Astrocyte of the spinal cord (primary cell): ENCODE data around the gene IL17C.
"Not testable (repeated sequence)": the region's sequence is repeated elsewhere in the genome, so short reads cannot be mapped to it uniquely, and the experiment has no call there.

Source experiments
- DNase-seq: peaks from one replicate; pipeline ENCODE4 v3.0.0; 2011; ENCODE audit warnings: low read depth, low spot score
- H3K4me3 ChIP-seq: 2 replicates; pipeline ENCODE4 v1.5.1; 2011; ENCODE audit warnings: low read depth, mild to moderate bottlenecking, low read length, moderate library complexity
- CTCF ChIP-seq: IDR thresholded peaks from 2 replicates; pipeline ENCODE4 v1.5.1; 2012; ENCODE audit warnings: low read depth, mild to moderate bottlenecking, low read length, inconsistent platforms
- in situ Hi-C: cut with HindIII; loops from 2 replicates; pipeline ENCODE4 v1.10.0; 2017; ENCODE audit warnings: low sequenced_read_pairs

The IL17C gene

GRCh38 chr16:88608076-88608475, 30.3 kb upstream of the IL17C start:
- no peak overlapping the region for H3K4me3 ChIP-seq
- no peak for TF ChIP-seq CTCF
- no peak for DNase-seq
- in situ Hi-C loops, result no loop called here

GRCh38 chr16:88609426-88609825, 28.9 kb upstream of the IL17C start:
- H3K4me3 ChIP-seq, DNase-seq, in situ Hi-C loops: not testable (repeated sequence)

- in situ Hi-C loops, result no loop called here
- TF ChIP-seq CTCF, result peak; percentile 26
These were observed 28.3 kb upstream of the IL17C start for GRCh38 chr16:88610080-88610479.

GRCh38 chr16:88610909-88611812, 27.2 kb upstream of the IL17C start:
- no peak for TF ChIP-seq CTCF
- in situ Hi-C loops, result no loop called here
- no peak overlapping the region for H3K4me3 ChIP-seq
- no peak for DNase-seq

More at GRCh38 chr16:88610080-88610479, 28.3 kb upstream of the IL17C start:
- no peak for DNase-seq
- H3K4me3 ChIP-seq, result no peak overlapping the region

- no peak for TF ChIP-seq CTCF
- in situ Hi-C loops, result no loop called here
- no peak for DNase-seq
- no peak overlapping the region for H3K4me3 ChIP-seq
These were observed 25.1 kb upstream of the IL17C start for GRCh38 chr16:88613293-88613692.

GRCh38 chr16:88613911-88614817, 24.2 kb upstream of the IL17C start:
- in situ Hi-C loops, result no loop called here
- H3K4me3 ChIP-seq, result no peak overlapping the region
- DNase-seq, result no peak
- TF ChIP-seq CTCF, result no peak
